T-helper 17 cell (primary cell): Measurements from ENCODE around the gene GZF1. TPM values are rescaled to one million over a fixed set of nuclear protein-coding genes. Genes with fewer than 3 reads are reported as not detected.
A peak's percentile ranks its signal among the peaks of the same experiment; 100 is the strongest.

Experiments
- ATAC-seq: fragments of 150-1000 bp; cut with Tn5 transposase; 2 replicates; pipeline ENCODE4 v1.10.0; 2021; ENCODE audit warnings: mild to moderate bottlenecking, moderate library complexity
- DNase-seq, 3 donors: peaks; one replicate each; pipeline versions ENCODE4 v3.0.0 to v3.0.0-alpha.2; 2020 to 2021
- H3K9me3 ChIP-seq: one replicate; pipeline ENCODE4 v1.7.0; 2013; ENCODE audit warnings: low read length, mild to moderate bottlenecking; ENCODE audit not compliant: control insufficient read depth, poor library complexity, severe bottlenecking
- H3K27ac Mint-ChIP-seq: one replicate; pipeline ENCODE4 v1.8.0; 2022; ENCODE audit warnings: mild to moderate bottlenecking, moderate library complexity, mixed read lengths
- H3K27me3 Mint-ChIP-seq: one replicate; pipeline ENCODE4 v1.8.0; 2022; ENCODE audit warnings: mixed read lengths
- H3K36me3 Mint-ChIP-seq: one replicate; pipeline ENCODE4 v1.8.0; 2022; ENCODE audit warnings: low read depth, mixed read lengths
- H3K4me1 Mint-ChIP-seq: one replicate; pipeline ENCODE4 v1.8.0; 2022; ENCODE audit warnings: mild to moderate bottlenecking, mixed read lengths
- H3K4me3 Mint-ChIP-seq: one replicate; pipeline ENCODE4 v1.8.0; 2022; ENCODE audit warnings: mild to moderate bottlenecking, moderate library complexity, mixed read lengths
- total RNA-seq, 4 donors: library from RNA in 2 of 4; stranded (reverse) in 2 of 4; gene quantifications; one replicate each; pipeline ENCODE4 v1.2.3 and lab custom pipeline; 2022 to 2026

GZF1 gene
- total RNA-seq, 2 donors from 2014 or later: 27.7 to 28.5 TPM

DNA sequence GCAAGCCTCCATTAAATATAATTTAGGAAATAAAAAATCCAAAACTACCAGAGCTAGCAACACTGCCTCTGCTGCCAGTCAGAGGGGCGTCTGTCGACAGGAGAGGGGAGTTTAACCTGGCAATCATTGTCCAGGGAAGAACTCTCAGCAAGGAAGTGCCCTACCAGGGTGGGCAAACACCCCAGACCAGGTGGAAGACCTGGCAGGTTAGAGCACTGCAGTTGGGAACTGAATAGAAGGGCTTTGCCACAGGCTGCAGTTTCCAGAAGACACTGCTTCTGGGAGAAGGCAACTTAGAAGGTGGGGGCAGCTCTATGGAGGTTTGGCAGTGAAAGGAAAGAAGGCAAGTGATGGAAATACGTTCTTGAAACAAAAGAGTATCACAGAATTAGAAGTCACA is 47.8 kb downstream of the GZF1 start:
- ATAC-seq (no peak), DNase-seq (no peak)
- Mint-ChIP-seq H3K27ac (no peak overlapping the region), H3K27me3 (no peaks in the 10 kb centered on the region), H3K4me1 (peaks cover 33% of the 10 kb centered on the region), H3K4me3 (no peak overlapping the region), H3K36me3 (no peaks in the 10 kb centered on the region)
- H3K9me3 ChIP-seq: no peaks in the 10 kb centered on the region

DNA sequence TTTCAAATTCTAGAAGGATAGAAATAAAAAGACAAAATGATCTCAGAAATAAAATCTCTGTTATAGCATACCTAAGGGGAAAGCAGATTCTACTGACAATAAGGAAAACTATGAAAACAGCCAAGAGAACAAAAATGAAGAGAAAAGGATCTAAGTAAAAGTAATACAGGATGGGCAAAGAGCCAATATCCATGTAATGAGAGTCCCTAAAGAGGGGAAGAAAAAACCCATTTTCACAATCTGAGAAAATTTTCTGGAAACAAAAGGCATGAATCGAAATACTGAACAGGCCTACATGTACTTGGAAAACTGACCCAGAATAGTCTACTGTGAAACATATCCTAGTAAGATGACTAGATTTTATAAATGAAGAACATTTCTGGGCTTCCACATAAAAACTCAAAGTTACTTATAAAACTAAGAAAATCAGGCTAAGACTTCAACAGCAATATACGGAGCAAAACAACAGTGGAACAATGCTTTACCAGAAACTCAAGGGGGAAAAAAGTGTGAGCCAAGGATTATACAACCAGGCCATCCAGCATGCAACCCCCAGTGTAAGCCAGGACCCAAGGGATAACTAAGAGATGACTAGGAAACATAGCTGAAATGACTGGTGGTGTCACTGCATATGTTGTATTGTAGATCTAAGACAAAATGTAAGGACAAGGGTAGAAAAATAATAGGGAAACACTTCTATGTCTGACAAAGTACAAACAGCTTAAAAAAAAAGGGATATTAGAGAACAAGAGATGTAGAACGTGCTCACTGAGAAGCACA is 49.1 kb downstream of the GZF1 start:
- H3K27me3 Mint-ChIP-seq: no peaks in the 10 kb centered on the region
- no peak overlapping the region for H3K4me3 Mint-ChIP-seq
- no peak overlapping the region for H3K27ac Mint-ChIP-seq
- ATAC-seq (no peak), DNase-seq (no peak)
- H3K36me3 Mint-ChIP-seq: no peaks in the 10 kb centered on the region
- H3K9me3 ChIP-seq: no peaks in the 10 kb centered on the region
- peaks cover 33% of the 10 kb centered on the region for H3K4me1 Mint-ChIP-seq

DNA sequence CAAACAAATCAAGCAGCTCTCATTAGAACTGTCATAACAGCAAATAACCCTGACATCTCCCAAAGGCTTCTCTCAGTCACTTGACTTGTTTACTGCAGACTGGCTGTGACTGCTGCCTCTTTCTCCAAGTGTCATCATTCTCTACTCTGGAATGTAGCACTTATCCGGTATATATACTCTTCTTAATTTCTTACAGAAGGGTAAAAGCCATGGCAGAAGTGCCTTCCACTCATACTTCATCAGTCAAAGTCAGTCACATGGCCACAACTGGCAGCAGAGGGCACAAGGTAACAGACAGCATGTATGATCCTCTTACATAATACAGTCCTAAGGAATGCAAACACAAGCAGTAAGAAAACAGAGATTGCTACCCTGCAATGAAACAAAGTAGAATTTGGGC is 50.0 kb downstream of the GZF1 start:
- Mint-ChIP-seq H3K4me1 (peaks cover 32% of the 10 kb centered on the region), H3K27me3 (no peaks in the 10 kb centered on the region), H3K27ac (peak overlapping the region; percentile 27)

DNA sequence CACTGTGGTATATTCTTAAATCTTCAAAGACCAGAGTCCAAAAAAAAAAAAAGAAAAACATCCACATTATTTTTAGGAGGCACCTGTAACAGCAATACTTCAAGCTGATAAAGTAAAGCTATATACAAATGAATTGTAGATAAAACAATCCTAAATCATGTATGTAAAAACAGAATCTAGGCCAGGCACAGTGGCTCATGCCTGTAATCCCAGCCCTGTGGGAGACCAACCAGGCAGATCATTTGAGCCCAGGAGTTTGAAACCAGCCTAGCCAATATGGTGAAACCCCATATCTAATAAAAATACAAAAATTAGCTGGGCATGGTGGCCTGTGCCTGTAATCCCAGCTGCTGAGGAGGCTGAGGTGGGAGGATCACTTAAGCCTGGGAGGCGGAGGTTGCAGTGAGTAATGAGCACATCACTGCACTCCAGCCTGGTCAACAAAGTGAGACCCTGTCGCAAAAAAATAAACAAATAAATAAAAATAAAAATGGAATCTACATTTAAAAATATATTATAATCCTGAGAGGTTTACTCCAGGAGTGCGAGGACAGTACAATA is 52.0 kb downstream of the GZF1 start:
- Mint-ChIP-seq H3K4me1 (peaks cover 27% of the 10 kb centered on the region), H3K4me3 (no peak overlapping the region), H3K36me3 (no peaks in the 10 kb centered on the region), H3K27ac (no peak overlapping the region), H3K27me3 (no peaks in the 10 kb centered on the region)
- ATAC-seq (no peak), DNase-seq (no peak)
- no peaks in the 10 kb centered on the region for H3K9me3 ChIP-seq

More for the DNA sequence above, 50.0 kb downstream of the GZF1 start:
- ATAC-seq (no peak), DNase-seq (no peak)
- no peak overlapping the region for H3K4me3 Mint-ChIP-seq
- no peaks in the 10 kb centered on the region for H3K36me3 Mint-ChIP-seq
- no peaks in the 10 kb centered on the region for H3K9me3 ChIP-seq

DNA sequence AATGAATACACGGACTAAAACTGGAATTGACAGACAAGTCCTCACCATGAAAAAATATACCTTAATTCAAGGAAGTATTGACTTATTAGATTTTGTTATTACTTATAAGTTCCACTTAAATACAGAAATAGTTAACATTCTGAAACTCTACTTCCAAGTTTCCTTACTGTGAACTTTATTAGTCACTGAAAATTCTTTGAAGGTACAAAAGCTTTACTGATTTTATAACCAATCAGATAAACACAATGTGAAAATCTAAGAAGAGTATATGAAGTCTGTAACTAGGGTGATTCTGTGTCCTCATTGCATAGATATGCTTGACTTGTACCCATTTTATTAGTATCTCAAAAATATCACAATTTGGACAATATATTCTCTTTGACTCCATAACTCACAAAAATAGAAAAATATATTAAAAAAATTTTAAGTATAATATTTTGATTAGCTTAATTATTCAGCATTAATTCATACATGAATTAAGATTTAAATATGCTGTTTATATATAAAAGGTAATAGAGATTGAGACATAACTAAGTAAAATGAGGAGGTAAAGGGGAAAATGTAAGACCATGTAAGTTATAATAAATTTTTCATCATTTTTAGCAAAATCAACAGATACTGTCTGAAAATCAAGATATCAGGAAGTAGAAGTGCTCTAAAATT is 52.7 kb downstream of the GZF1 start:
- Mint-ChIP-seq H3K27ac (no peak overlapping the region), H3K27me3 (no peaks in the 10 kb centered on the region), H3K4me3 (no peak overlapping the region), H3K36me3 (no peaks in the 10 kb centered on the region), H3K4me1 (peaks cover 29% of the 10 kb centered on the region)
- DNase-seq (no peak), ATAC-seq (no peak)
- no peaks in the 10 kb centered on the region for H3K9me3 ChIP-seq

DNA sequence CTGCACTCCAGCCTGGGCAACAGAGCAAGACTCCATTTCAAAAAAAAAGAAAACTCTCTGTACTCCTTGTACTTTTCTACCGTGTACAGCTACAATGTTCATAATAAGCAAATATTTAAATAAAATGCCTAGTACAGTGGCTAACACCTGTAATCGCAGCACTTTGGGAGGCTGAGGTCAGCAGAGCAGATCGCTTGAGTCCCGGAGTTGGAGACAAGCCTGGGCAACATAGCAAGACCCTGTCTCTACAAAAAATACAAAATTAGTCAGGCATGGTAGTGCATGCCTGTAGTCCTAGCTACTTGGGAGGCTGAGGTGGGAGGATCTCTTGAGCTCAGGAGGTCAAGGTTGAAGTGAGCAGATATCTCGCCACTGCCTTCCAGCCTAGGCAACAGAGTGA is 53.6 kb downstream of the GZF1 start:
- no peaks in the 10 kb centered on the region for H3K27me3 Mint-ChIP-seq
- no peaks in the 10 kb centered on the region for H3K9me3 ChIP-seq
- H3K27ac Mint-ChIP-seq: peak overlapping the region; percentile 39
- no peak for ATAC-seq
- peaks cover 32% of the 10 kb centered on the region for H3K4me1 Mint-ChIP-seq
- no peak for DNase-seq
- no peaks in the 10 kb centered on the region for H3K36me3 Mint-ChIP-seq
- H3K4me3 Mint-ChIP-seq: no peak overlapping the region

DNA sequence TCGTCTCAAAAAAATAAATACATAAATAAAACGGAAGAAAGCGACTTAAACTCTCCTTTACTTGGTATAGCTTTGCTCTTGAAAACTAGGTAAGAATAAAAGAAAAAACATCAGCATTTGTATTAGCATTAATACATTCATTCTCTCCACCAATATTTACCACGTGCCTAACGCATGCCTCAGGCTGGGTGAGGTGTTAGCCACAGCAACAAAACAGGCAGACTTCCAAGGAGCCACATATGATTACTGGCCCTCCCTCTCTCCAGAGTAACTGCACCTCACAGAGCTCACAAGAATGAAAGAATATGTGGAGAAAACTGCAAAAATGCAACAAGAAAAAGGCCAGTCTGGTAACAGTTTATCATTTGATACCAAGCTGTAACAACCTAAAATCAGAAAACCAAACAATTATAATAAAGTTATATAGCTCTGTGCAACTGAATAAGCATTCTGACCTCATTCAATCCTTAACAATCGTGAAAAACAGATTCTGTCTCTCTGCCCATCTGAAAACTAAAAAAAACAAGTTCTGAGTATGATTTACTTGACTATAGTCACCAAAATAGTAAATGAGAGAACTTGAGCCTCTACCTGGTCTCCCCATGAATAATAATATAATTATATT is 54.1 kb downstream of the GZF1 start:
- Mint-ChIP-seq H3K4me1 (peaks cover 30% of the 10 kb centered on the region), H3K27ac (no peak overlapping the region), H3K36me3 (no peaks in the 10 kb centered on the region), H3K27me3 (no peaks in the 10 kb centered on the region), H3K4me3 (no peak overlapping the region)
- no peak for DNase-seq
- no peak for ATAC-seq
- H3K9me3 ChIP-seq: no peaks in the 10 kb centered on the region

DNA sequence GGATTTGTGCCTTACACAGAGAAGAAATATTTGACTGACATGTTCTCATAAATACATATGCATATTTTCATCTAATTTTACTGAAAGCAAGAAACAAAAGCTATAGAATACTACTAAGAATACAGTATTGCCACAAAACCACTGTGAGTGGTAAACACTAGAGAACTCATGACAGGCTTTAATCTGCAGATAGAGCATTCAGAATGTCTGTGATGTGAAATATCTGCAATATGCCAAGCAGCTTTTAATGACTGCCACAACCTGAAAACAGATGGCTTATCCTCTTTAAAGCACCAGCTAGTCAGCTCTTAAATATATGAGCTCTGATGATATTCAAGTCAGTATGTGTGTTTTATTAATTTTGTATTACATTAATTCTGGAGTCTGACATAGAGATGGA is 55.9 kb downstream of the GZF1 start:
- Mint-ChIP-seq H3K36me3 (peaks cover 2% of the 10 kb centered on the region), H3K4me3 (no peak overlapping the region), H3K27ac (no peak overlapping the region), H3K27me3 (no peaks in the 10 kb centered on the region), H3K4me1 (peaks cover 31% of the 10 kb centered on the region)
- H3K9me3 ChIP-seq: no peaks in the 10 kb centered on the region
- DNase-seq (no peak), ATAC-seq (no peak)

DNA sequence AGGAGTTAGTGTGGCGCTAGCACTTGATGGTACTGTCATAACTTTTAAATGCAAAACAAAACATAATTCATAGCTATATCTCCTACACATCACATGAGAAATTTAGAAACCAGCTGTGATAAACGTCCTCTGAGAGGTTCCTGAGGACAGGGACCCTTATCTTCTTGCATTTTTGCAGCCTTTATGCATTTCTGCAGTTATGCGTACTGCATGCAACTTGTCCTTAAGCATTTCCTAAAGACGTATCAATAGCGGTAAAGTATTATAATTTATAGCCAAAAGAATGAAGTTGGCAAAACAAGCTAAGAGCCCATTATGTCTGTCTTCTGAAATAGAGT is 57.6 kb downstream of the GZF1 start:
- ATAC-seq (no peak), DNase-seq (no peak)
- Mint-ChIP-seq H3K36me3 (peaks cover 2% of the 10 kb centered on the region), H3K27me3 (peaks cover 8% of the 10 kb centered on the region), H3K27ac (peak overlapping the region; percentile 83), H3K4me3 (peak overlapping the region; percentile 92), H3K4me1 (peaks cover 27% of the 10 kb centered on the region)
- no peaks in the 10 kb centered on the region for H3K9me3 ChIP-seq

DNA sequence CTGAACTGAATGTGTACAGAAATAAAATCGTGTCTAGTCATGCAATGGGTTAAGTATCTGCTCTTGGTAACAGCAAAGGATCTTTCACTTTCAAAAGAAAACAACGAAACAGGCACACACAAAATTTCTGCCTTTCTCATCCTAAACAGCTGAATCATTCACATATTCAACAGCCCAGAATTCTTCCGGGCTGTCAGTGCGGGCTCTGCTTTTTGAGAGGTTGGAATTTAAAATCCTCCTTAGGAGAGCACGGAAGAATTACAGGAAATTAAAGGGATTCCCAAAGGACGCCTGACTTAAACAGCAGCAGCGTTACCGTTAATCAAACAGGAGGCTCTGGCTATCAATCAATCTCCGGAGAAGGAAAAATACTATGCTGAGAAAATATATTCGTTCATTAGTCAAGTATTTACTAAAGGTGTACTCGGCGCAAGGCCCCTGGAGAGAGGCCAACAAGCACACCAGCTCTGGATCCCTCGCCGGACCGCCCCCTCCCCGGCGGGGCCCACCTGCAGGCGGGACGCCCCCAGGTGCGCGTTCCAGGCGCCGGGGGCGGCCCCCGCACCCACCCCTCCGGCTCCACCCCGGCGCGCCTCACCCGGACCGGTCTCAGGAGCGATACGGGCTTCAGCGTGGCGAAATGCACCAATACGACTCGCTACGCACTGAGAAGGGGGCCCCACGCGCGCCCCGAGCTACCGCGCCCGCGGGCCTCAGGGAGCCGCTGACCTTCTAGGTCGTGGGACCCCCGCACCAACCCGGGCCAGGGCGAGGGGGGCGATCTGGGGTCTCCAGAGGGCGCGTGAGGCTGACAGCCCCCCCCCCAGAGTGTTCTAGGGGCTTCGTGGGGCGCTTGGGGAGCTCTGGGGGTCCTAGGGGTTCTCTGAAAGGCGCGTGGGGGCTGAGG is 58.3 kb downstream of the GZF1 start:
- Mint-ChIP-seq H3K4me1 (peaks cover 27% of the 10 kb centered on the region), H3K4me3 (peak overlapping the region; percentile 92), H3K36me3 (peaks cover 2% of the 10 kb centered on the region), H3K27ac (peak overlapping the region; percentile 83), H3K27me3 (peaks cover 14% of the 10 kb centered on the region)
- H3K9me3 ChIP-seq: no peaks in the 10 kb centered on the region
- peak; percentile 7 to 49 (median 38) for DNase-seq
- peak; percentile 22 for ATAC-seq

DNA sequence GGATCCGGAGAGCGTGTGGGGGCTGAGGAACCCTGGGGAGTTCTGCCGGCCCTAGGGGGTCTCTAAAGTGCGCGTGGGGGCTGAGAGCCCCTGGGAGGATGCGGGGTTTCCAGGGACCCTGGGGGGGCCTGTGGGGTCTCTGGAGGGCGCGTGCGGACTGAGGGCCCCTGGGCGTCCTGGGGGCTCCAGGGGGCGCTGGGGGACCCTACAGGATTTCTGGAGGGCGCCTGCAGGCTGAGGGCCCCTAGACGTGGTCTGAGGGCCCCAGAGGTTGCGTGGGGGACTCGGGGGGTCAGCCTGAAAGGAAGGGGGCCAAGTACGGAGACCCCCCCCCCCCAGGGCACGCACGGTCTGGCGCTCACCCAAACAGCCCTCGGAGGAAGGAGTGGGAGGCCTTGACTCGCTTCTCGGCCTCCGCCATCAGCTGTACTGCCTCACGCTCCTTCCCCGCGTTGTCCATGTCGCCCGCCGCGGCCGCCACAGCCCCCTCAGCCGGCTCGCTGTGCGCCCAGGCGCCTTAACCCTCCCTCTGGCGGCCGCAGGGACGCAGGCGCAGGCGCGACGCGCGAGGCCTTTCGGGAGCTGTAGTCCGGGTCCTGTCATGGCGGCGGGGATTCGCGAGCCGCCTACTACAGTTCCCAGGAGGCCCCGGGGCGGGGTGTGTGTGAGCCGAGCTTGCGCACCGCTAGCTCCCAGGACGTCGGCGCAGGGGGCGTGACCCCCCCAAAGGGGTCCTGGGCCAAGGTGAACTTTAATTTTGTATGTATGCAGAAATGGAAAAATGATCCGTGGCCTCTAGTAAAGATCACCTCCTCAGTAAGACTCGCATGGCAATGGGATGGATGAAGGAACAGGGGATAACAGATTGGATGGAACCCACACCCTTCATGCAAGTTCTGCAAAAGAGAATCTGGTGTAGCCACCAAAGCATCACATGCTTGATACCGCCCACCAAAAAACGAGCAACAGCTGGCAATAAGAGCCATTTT is 59.3 kb downstream of the GZF1 start, which contains the start of gene NAPB:
NAPB (minus strand) TSS at position 546 of the 989 bp plus-strand sequence; CDS start at position 460, 86 bp downstream.
- Mint-ChIP-seq H3K4me3 (peak within 1 kb of the TSS; percentile 92), H3K27me3 (peaks cover 16% of the 10 kb centered on the region), H3K27ac (peak within 1 kb of the TSS; percentile 83), H3K36me3 (peaks cover 2% of the 10 kb centered on the region), H3K4me1 (peaks cover 24% of the 10 kb centered on the region)
- peak; percentile 99 for ATAC-seq
- DNase-seq: peak; percentile 85 to 88 (median 85)
- H3K9me3 ChIP-seq: no peaks in the 10 kb centered on the region
